Smooth muscle cell (in vitro differentiated cells): ENCODE data around the gene PEDS1. TPM values are rescaled to one million over a fixed set of nuclear protein-coding genes. Genes with fewer than 3 reads are reported as not detected.

Experiments used
- DNase-seq: peaks from one replicate; lab custom pipeline; 2025; ENCODE audit not compliant: unreplicated experiment; lab: John Stamatoyannopoulos, UW
- H2AFZ ChIP-seq: fragments of 200-600 bp; sonication (generic); 2 replicates; pipeline ENCODE4 v1.6.0; 2016; ENCODE audit warnings: antibody characterized with exemption, low read depth, mild to moderate bottlenecking
- H3F3A ChIP-seq: fragments of 200-600 bp; sonication (generic); 2 replicates; pipeline ENCODE4 v1.6.0; 2017; ENCODE audit warnings: antibody characterized with exemption, low read depth
- H3K27ac ChIP-seq: fragments of 200-600 bp; sonication (generic); 2 replicates; pipeline ENCODE4 v1.5.1; 2016; ENCODE audit warnings: low read depth, mild to moderate bottlenecking
- H3K27me3 ChIP-seq: fragments of 200-600 bp; sonication (generic); 2 replicates; pipeline ENCODE4 v1.6.1; 2016; ENCODE audit warnings: low read depth, mild to moderate bottlenecking
- H3K36me3 ChIP-seq: fragments of 200-600 bp; sonication (generic); 2 replicates; pipeline ENCODE4 v1.5.1; 2016; ENCODE audit warnings: low read depth
- H3K4me1 ChIP-seq: fragments of 200-600 bp; sonication (generic); 2 replicates; pipeline ENCODE4 v1.5.1; 2016; ENCODE audit warnings: low read depth
- H3K4me2 ChIP-seq: fragments of 200-600 bp; sonication (generic); 2 replicates; pipeline ENCODE4 v1.6.0; 2016; ENCODE audit warnings: mild to moderate bottlenecking
- H3K4me3 ChIP-seq: fragments of 200-600 bp; sonication (generic); 2 replicates; pipeline ENCODE4 v1.5.1; 2016; ENCODE audit warnings: mild to moderate bottlenecking
- H3K79me2 ChIP-seq: fragments of 200-600 bp; sonication (generic); 2 replicates; pipeline ENCODE4 v1.6.0; 2016; ENCODE audit warnings: low read depth, mild to moderate bottlenecking
- H3K9ac ChIP-seq: fragments of 200-600 bp; sonication (generic); 2 replicates; pipeline ENCODE4 v1.6.0; 2016; ENCODE audit warnings: low read depth
- H3K9me3 ChIP-seq: fragments of 200-600 bp; sonication (generic); replicated peaks from 2 replicates; pipeline ENCODE4 v1.5.1; 2016; ENCODE audit warnings: low read depth
- H4K20me1 ChIP-seq: fragments of 200-600 bp; sonication (generic); 2 replicates; pipeline ENCODE4 v1.6.0; 2016; ENCODE audit warnings: low read depth
- CTCF ChIP-seq: fragments of 200-600 bp; sonication (generic); IDR thresholded peaks from 2 replicates; pipeline ENCODE4 v1.5.1; 2017; ENCODE audit warnings: borderline replicate concordance, mild to moderate bottlenecking, antibody characterized with exemption; ENCODE audit not compliant: insufficient read depth, poor library complexity, severe bottlenecking
- WGBS: methylation state at CpG from one replicate; pipeline ENCODE4 v1.1.7; 2016; ENCODE audit warnings: low lambda C conversion rate; 5-methylcytosine and 5-hydroxymethylcytosine counted together
- polyA plus RNA-seq: library from polyadenylated mRNA; unstranded; fragments of >200 nt; fragmentation: Nextera tagmentation; extraction: Ambion mirVana; gene quantifications from 2 replicates; pipeline ENCODE4 v1.2.1, GENCODE V29; 2016
- total RNA-seq: library from RNA; depleted of rRNA; stranded (reverse); fragments of >200 nt; gene quantifications from 2 replicates; pipeline ENCODE4 v1.2.3, GENCODE V29; 2014

Gene PEDS1
- total and polyA plus RNA-seq, 2 experiments from 2014 or later, result 45.8 to 47.4 TPM

- Histone ChIP-seq H2AFZ (peak within 1 kb of the TSS; percentile 40), H3F3A (peaks cover 35% of the 10 kb centered on the region), H3K9ac (peak within 1 kb of the TSS; percentile 99), H3K4me3 (peak within 1 kb of the TSS; percentile 95), H3K4me1 (peaks cover 47% of the 10 kb centered on the region), H3K9me3 (no peaks in the 10 kb centered on the region), H4K20me1 (peaks cover 43% of the 10 kb centered on the region), H3K79me2 (peaks cover 60% of the 10 kb centered on the region), H3K27me3 (no peaks in the 10 kb centered on the region), H3K36me3 (no peaks in the 10 kb centered on the region), H3K4me2 (peak within 1 kb of the TSS; percentile 98), H3K27ac (peak within 1 kb of the TSS; percentile 93)
- 1% methylated on average over 59 of the region's 70 CpGs for WGBS
- TF ChIP-seq CTCF, result peak; percentile 23
- DNase-seq, result peak; percentile 75
Observed at GRCh38 chr20:50112512-50113419, 40.8 kb downstream of the PEDS1 start, which contains the start of gene UBE2V1. Gene UBE2V1 (minus strand): TSS chr20:50113150. CDS start chr20:50113128, 22 bp downstream.

GRCh38 chr20:50111829-50112495 lies 41.6 kb downstream of the PEDS1 start:
- no peak for TF ChIP-seq CTCF
- Histone ChIP-seq H4K20me1 (peaks cover 51% of the 10 kb centered on the region), H3K9ac (peak overlapping the region; percentile 99), H3K27ac (peak overlapping the region; percentile 93), H3F3A (peaks cover 29% of the 10 kb centered on the region), H3K4me2 (peak overlapping the region; percentile 98), H3K4me3 (peak overlapping the region; percentile 95), H3K79me2 (peaks cover 68% of the 10 kb centered on the region), H3K27me3 (no peaks in the 10 kb centered on the region), H3K9me3 (no peaks in the 10 kb centered on the region), H3K36me3 (no peaks in the 10 kb centered on the region), H2AFZ (no peak overlapping the region), H3K4me1 (peaks cover 47% of the 10 kb centered on the region)
- DNase-seq, result no peak
- WGBS, result 16% methylated on average over 9 of the region's 9 CpGs

GRCh38 chr20:50111120-50111828 lies 42.2 kb downstream of the PEDS1 start:
- peaks cover 58% of the 10 kb centered on the region for H4K20me1 ChIP-seq
- TF ChIP-seq CTCF, result no peak
- peaks cover 28% of the 10 kb centered on the region for H3F3A ChIP-seq
- H3K36me3 ChIP-seq, result no peaks in the 10 kb centered on the region
- peak; percentile 4 for DNase-seq
- H3K27ac ChIP-seq, result peak overlapping the region; percentile 93
- no peaks in the 10 kb centered on the region for H3K9me3 ChIP-seq
- peak overlapping the region; percentile 95 for H3K4me3 ChIP-seq
- no peaks in the 10 kb centered on the region for H3K27me3 ChIP-seq
- WGBS, result 12% methylated on average over 10 of the region's 10 CpGs
- H3K9ac ChIP-seq, result peak overlapping the region; percentile 99
- peaks cover 75% of the 10 kb centered on the region for H3K79me2 ChIP-seq
- H3K4me1 ChIP-seq, result peaks cover 47% of the 10 kb centered on the region
- no peak overlapping the region for H2AFZ ChIP-seq
- peak overlapping the region; percentile 98 for H3K4me2 ChIP-seq
